ENCODE results near the gene KLHDC10.
"Not testable (repeated sequence)": the region's sequence is repeated elsewhere in the genome, so short reads cannot be mapped to it uniquely, and the experiment has no call there.

Gene KLHDC10, protein sequence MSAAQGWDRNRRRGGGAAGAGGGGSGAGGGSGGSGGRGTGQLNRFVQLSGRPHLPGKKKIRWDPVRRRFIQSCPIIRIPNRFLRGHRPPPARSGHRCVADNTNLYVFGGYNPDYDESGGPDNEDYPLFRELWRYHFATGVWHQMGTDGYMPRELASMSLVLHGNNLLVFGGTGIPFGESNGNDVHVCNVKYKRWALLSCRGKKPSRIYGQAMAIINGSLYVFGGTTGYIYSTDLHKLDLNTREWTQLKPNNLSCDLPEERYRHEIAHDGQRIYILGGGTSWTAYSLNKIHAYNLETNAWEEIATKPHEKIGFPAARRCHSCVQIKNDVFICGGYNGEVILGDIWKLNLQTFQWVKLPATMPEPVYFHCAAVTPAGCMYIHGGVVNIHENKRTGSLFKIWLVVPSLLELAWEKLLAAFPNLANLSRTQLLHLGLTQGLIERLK

DNA sequence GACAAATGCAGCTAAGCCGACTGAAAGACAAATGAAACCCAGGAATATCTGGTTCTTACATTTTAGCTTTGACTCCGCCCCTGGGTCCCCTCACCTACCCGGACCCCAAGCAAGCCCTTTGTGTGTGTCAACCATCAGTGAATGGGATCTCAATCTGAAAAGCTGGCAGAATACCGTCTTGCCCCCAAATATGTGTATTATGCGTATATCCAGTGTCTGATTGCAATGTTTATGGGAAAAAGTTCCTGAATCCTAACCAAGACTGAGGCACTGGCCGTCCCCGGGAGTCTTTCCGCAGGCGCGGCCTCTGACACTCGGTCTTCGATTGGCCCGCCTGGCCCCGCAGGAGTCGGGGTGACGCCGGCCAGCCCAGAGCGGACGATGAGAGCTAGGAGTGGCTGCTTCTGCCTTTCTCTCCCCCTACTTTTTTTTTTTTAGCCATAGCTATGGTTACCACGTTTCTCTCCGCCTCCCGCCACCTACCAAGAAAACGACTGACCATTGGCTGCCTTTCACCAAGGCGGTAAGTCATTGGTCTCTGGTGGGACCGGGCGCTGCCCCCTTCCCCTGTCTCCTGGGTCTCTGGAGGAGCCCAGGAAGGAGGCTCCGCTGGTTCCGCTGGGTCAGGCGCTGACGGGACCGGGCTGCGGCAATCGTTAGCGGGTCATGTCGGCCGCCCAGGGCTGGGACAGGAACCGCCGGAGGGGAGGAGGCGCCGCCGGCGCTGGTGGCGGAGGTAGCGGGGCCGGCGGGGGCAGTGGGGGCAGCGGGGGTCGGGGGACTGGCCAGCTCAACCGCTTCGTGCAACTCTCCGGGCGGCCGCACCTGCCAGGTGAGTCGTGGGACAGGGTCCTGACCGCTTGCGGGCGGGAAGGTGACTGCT lies at the start of gene KLHDC10:
Gene KLHDC10 (plus strand): TSS at position 557 of the 883 bp plus-strand sequence. CDS start 110 bp downstream, at position 667.
- peak; percentile 88 for DNase-seq (ENCODE audit: low read depth)

DNA sequence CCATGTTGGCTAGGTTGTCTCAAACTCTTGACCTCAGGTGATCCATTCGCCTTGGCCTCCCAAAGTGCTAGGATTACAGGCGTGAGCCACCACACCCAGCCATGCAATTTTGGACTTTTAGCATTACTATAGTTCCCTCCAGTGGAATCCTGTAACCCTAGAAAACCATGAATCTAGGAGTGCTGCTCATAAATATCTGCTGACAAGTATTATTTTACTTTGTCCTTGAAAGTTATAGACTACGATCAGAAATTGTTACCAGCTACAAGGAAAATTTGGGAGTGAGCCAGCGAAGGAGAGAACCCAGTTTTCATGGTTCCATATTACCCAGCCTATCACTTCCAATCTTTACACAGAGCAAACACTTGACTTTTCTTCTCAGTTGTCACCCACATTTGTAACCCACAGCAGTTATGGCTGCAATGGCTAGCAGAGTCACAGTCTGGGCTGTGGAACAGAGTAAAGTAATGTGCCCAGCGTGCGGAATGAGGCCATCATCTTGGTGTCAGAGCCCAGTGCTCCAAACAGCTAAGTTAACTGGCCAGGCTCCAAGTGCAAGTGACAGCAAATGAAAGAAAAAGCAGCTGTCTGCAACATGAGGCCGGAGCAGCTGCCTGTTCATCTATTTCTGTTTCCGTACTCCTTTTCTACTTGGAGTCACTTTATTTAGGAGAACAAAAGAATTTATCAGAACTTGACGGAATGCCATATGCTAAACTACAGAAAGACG lies 49.1 kb upstream of the KLHDC10 start:
- no peak for DNase-seq (ENCODE audit: low read depth)

DNA sequence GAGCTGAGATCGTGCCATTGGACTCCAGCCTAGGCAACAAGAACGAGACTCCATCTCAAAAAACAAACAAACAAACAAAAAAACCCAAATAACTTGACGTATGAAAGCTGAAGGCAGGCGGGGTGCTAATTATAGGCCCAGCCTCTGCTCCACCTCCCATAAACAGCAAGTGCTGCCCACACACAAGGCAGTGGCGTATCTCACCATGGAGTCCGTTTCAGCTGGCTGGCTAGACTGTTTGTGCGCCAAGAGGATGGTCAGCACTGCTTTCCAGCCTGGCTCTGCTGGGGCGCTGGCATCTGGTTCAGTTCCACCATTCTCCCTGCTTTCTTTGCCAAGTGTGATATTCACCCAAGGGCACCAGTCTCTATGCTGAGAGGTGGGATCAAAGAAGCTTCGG lies 48.2 kb upstream of the KLHDC10 start:
- DNase-seq (ENCODE audit: low read depth): no peak

DNA sequence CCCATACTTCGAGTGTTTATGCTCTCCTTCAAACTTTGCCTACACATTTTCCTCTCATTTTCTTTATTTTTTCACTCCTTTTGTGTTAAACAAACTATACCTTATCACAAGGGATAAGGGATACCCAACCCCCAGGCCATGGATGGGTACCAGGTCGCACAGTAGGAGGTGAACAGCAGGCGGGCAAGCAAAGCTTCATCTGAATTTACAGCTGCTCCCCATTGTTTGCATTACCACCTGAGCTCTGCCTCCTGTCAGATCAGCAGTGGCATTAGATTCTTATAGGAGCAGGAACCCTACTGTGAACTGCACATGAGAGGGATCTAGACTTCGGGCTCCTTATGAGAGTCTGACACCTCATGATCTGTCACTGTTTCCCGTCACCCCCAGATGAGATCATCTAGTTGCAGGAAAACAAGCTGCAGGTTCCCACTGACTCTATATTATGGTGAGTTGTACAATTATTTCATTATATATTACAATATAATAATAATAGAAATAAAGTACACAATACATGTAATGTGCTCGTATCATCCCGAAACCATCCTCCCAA lies 47.6 kb upstream of the KLHDC10 start:
- no peak for DNase-seq (ENCODE audit: low read depth)

DNA sequence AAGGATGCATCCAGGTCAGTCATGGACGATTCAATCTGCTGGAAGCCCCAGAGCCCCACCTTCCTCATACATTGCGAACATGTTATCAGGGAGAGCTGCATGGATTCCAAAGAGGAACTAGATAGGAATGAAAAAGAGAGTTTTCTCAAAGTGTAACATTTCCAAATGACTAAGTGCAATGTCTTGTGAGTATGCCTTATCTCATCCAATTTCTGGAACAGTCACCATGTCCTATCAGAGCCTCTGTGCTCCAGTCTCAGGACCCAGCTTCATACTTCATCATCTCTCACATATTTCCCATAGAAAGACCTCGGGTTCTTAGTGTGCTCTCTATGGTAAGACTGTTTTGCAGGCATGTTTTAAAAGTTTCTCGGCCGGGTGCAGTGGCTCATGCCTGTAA lies 45.9 kb upstream of the KLHDC10 start:
- no peak for DNase-seq (ENCODE audit: low read depth)

DNA sequence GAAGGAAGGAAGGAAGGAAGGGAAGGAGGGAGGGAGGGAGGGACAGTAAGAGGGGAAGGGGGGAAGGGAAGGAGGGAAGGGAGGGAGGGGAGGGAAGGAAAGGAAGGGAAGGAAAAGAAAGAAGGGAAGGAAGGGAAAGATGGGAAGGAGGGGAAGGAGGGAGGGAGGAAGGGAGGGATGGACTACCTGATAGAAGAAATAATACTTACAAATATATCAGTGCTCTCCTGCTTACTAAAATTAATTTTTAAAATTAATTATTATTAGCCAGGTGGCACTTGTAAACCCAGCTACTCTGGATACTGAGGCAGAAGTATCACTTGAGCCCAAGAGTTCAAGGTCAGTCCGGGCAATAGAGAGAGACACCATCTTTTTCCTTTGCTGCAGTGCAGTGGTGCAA lies 37.6 kb upstream of the KLHDC10 start:
- DNase-seq (ENCODE audit: low read depth): no peak

DNA sequence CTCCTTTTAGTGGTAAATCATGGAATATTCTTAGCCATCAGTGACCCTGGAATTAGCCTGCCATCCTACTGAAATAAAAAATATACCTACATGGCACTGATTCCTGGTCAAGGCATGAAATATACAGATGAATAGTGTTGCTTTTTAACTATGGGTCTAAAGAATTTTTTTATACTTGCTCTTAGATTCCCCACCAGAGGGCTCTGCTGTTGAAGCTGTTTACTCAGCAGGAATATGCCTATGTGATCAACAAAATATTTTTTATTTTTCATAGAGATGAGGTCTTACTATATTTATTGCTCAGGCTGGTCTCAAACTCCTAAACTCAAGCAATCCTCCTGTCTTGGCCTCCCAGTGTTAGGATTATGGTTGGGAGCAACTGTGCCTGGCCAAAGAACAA lies 32.6 kb upstream of the KLHDC10 start:
- no peak for DNase-seq (ENCODE audit: low read depth)

DNA sequence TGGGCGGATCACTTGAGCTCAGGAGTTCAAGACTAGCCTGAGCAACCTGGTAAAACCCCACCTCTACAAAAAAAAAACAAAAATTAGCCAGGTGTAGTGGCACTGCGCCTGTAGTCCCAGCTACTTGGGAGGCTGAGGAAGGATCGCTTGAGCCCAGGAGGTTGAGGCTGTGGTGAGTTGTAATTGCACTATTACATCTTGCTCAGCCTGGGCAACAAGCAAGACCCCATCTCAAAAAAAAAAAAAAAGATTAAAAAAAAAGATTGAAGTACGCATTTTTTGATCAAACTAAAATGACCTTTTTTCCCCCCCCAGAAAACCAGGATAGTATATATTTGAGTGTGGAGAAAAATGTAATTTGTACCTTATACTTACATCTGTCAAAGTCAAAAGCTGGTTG lies 29.8 kb upstream of the KLHDC10 start:
- DNase-seq (ENCODE audit: low read depth): no peak

DNA sequence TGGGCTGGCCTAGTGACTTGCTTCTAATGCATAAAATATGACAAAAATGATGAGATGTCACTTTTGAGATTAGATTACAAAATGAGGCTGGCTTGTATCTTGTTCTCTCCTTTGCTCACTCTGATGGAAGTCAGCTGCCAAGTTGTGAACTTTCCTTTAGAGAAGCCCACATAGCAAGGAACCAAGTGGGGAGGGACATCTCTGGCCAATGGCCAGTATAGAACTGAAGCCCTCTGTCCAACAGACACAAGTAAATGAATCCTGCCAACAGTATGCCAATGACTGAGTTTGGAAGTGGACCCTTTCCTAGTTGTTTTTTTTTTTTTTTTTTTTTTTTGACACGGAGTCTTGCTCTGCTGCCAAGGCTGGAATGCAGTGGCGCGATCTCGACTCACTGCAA lies 22.5 kb upstream of the KLHDC10 start:
- no peak for DNase-seq (ENCODE audit: low read depth)

DNA sequence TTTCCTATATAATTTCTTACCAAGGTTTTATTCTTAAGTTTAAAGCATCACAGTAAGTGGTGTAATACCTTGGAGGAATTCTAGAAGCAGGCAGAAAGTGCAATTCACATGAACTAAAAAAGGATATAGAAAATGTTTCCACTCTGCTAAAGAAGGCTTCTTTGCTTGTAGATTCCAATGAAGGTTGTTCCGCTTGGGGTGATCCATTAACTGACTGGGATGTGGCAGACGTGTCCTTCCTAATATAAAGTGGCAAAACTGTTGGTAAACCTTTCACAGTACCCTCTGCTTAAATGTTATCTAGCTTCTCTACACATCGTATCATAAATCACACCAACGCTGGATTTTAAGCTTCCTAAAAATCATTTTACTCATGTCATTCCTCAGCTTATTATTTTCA lies 21.4 kb upstream of the KLHDC10 start:
- no peak for DNase-seq (ENCODE audit: low read depth)

DNA sequence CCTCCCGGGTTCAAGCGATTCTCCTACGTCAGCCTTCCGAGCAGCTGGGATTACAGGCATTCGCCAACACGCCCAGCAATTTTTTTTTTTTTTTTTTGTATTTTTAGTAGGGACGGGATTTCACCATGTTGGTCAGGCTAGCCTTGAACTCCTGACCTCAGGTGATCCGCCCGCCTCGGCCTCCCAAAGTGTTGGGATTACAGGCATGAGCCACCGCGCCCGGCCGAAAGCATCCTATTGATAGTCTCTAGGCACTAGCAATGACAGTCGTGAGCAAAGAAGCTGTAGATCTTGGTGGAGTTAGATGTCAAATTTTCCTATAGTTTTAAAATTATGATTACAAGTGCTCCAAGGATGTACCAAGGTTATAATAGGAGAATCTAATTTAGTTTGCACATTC lies 18.1 kb upstream of the KLHDC10 start:
- not testable (repeated sequence) for DNase-seq (ENCODE audit: low read depth)

DNA sequence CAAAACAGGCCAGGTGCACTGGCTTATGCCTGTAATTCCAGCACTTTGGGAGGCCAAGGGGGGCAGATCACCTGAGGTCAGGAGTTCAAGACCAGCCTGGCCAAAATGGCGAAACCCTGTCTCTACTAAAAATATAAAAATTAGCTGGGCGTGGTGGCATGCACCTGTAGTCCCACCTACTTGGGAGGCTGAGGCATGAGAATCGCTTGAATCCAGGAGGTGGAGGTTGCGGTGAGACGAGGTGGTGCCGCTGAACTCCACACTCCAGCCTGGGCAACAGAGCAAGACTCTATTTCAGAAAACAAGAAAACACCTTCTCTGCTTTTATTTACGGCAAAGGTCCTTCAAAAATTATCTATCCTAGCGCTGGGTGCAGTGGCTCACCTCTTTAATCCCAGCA lies 15.1 kb upstream of the KLHDC10 start:
- DNase-seq (ENCODE audit: low read depth): not testable (repeated sequence)

DNA sequence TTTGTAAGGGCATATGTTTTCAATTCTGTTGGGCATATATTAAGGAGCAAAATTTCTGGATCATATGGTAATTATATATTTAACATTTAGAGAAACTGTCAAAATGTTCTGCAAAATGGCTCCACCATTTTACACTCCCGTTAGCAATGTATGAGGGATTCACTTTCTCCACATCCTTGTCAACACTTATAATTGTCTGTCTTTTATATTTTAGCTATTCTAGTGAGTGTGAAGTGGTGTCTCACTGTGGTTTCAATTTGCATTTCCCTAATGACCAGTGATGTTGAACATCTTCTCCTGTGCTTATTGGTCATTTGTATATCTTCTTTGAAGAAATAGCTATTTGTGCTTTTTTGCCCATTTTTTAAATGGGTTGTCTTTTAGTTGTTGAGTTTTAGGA lies 8.1 kb upstream of the KLHDC10 start:
- DNase-seq (ENCODE audit: low read depth): no peak

DNA sequence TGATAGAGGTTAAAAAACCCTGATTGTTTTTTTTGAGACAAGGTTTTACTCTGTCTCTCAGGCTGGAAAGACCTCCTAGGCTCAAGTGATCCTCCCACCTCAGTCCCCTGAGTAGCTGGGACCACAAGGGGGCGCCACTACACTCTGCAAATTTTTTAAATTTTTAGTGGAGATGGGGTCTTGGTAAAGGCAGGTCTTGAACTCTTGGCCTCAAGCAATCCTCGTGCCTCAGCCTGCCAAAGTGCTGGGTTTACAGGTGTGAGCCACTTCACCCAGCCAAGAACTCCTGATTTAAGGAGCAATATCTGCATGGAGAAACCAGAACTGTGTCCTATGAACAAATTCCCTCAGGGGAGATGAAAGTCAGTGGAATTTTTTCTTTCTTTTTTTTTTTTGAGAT lies 7.3 kb upstream of the KLHDC10 start:
- DNase-seq (ENCODE audit: low read depth): peak; percentile 63

DNA sequence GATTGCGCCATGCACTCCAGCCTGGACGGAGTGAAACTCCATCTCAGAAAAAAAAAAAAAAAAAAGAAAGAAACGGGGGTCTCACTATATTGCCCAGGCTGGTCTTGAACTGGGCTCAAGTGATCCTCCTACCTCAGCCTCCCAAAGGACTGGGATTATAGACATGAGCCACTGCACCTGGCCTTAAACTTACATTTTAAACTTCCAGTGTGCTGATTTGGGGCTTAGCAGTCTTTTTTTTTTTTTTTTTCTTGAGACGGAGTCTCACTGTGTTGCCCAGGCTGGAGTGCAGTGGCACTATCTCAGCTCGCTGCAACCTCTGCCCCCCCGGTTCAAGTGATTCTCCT lies 5.8 kb upstream of the KLHDC10 start:
- DNase-seq (ENCODE audit: low read depth): not testable (repeated sequence)

DNA sequence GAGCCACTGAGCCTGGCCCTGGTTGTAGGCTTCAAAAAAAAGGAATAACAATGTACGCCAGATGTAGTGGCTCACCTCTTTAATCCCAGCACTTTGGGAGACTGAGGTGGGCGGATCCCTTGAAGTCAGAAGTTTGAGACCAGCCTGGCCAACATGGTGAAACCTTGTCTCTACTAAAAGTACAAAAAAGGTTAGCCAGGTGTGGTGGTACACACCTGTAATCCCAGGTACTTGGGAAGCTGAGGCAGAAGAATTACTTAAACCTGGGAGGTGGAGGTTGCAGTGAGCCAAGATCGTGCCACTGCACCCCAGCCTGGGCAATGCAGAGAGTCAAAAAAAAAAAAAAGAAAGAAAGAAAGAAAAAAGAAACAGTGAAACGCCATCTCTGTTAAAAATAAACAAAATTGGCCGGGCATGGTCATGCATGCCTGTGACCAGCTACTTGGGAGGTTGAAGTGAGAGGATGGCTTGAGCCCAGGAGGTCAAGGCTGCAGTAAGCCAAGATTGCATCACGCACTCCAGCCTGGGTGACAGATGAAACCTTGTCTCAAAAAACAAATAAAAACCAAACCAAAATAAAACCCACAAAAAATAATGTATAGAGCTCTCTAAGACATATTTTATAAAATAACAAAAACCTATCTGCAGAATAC lies 4.7 kb upstream of the KLHDC10 start:
- no peak for DNase-seq (ENCODE audit: low read depth)

DNA sequence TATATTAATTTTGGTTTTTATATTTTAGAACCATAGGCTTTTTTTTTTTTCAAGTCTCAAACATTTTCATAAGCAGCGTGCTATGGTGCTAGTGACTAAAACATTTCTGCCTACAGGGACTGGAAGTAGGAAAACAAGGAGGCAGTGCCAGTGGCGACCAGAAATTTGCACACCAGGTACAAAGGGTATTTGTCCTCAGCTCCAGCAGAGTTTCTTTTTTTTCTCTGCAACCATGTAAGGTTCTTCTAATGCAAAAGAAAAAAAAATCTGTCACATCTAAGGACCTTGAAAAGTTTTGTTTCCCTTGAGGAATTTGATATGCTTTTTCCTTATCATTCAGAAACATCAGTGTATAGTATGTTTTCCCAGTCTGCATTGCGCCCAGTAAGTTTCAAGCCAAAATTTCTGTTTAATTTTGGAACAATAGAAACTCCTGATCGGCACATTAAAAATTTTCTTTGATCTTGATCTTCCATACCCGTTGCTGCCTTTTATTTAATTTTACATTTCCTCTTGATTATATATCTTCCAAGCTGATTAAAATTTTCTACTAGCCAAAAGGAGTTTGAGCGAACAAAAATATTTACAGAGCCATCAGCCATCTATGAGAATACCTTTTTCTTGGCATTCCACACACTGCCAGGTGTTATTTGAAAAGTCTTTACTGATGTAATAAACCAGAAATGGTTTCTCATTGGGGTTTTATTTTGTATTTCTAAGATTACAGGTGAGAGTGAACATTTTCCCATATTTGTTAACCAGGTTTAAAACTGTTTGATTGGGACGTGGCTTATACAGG lies 956 bp upstream of the KLHDC10 start:
- DNase-seq (ENCODE audit: low read depth): no peak

DNA sequence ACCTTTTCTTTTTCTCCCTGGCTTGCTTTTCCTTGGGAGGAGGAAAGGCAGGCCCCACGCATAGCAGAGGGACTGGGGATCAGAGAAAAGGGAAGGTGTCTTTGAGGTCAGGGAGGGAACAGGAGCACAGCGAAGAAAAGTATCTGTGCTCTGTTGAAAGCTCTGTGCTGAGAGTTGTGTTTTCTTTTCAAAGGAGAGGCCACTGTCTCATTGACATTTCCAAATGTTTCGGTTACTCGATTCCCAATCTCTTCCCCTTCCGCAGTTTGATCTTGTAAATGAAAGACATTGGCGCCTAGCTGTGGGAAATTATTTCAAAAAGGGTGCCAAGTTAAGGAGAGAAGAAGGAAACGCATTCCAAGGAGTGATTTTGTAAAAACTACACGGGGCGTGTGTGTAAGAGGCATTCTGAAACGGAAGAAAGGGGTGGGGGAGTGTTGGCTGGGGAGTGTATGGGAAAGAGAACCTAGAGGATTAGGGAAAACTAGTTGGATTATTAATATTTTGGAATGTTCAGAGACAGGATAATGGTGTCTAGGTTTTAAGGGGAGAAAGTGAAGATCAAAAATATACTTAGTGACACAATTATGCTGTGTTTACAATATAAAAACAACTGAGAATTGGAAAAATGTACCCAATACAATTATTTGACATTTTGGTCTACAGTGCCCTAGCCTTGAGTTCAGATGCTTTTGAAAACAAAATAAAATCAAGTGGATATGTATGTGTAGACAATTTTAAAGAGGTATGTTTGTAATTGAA lies 708 bp downstream of the KLHDC10 start:
- no peak for DNase-seq (ENCODE audit: low read depth)

DNA sequence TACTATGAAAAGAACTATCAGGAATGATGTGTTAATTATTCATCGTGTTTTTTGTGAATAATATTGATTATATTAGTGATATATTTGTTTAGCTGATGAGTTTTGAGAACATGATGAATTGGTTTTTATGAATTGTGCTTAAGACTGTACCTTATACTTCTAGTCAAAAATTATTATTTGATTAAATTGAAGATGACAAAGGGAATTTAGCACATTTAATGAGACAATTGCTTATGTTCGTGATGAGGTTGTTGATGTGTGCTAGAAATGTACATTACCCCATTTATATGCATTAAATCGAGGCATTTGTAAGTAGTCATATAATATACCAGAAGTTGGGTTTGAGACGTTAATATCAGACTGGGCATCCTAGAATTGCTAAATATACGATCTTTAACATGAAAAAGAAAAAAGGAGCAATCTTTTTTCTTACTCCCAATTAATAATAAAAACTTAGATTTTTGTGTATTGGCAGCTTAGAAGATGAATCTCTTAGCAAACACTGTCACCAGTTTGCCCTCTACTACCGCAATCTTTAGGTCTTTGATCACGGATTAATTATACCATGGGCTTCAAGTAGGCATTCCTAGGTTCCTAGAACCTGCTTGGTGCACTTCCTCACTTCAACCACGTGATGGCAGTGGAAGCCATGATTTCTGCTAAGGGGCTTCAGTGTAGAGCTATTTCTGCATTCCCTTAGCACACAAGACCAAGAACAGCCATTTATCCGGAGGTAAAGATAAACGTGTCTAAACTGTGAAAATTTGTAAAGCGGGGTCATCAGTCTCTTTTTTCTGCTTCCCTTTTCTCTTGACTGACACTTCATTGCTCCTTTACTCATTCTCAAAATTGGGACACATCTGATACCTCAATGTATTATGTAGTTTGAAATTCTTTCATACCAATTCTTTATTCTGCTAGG lies 1.6 kb downstream of the KLHDC10 start:
- peak; percentile 15 for DNase-seq (ENCODE audit: low read depth)
